Keratinocyte (primary cell): ENCODE measurements around the gene HELZ. TPM values are rescaled to one million over a fixed set of nuclear protein-coding genes. Genes with fewer than 3 reads are reported as not detected.

Source experiments
- DNase-seq: peaks from one replicate; pipeline ENCODE4 v3.0.0-alpha.2; 2011; ENCODE audit warnings: low read depth, missing footprints, low spot score
- FAIRE-seq: peaks from 2 replicates; lab custom pipeline; 2011; peaks lifted over from hg19 to GRCh38; lab: Jason Lieb, UNC
- H2AFZ ChIP-seq: 2 replicates; pipeline ENCODE4 v1.6.0; 2012; ENCODE audit warnings: low read length, control low read depth, inconsistent platforms; ENCODE audit not compliant: control insufficient read depth
- H3K27ac ChIP-seq: 2 replicates; pipeline ENCODE4 v1.5.1; 2011; ENCODE audit warnings: low read length; ENCODE audit not compliant: control insufficient read depth, insufficient read depth
- H3K27me3 ChIP-seq: 3 replicates; pipeline ENCODE4 v1.6.0; 2011; ENCODE audit warnings: low read length; ENCODE audit not compliant: control insufficient read depth, insufficient read depth; ENCODE audit errors: extremely low read depth
- H3K36me3 ChIP-seq, 2 experiments: 2 replicates in 1 of 2; 3 replicates in 1 of 2; pipeline ENCODE4 v1.5.1; 2011; ENCODE audit warnings: low read length in 2 of 2, mild to moderate bottlenecking in 1 of 2; ENCODE audit not compliant: control insufficient read depth in 2 of 2, insufficient read depth in 2 of 2; ENCODE audit errors: extremely low read depth in 1 of 2
- H3K4me1 ChIP-seq: 3 replicates; pipeline ENCODE4 v1.5.1; 2011; ENCODE audit warnings: low read length; ENCODE audit not compliant: control insufficient read depth, insufficient read depth; ENCODE audit errors: extremely low read depth
- H3K4me2 ChIP-seq: 3 replicates; pipeline ENCODE4 v1.6.0; 2011; ENCODE audit warnings: low read depth, low read length; ENCODE audit not compliant: control insufficient read depth, insufficient read depth; ENCODE audit errors: extremely low read depth
- H3K4me3 ChIP-seq, 3 experiments: fragments of 200-600 bp in 1 of 3; sonication (generic) in 1 of 3; 2 replicates in 2 of 3; 3 replicates in 1 of 3; pipeline ENCODE4 v1.5.1; 2011 to 2016; ENCODE audit warnings: low read length in 3 of 3, mild to moderate bottlenecking in 3 of 3, control low read depth in 2 of 3, inconsistent platforms in 1 of 3, low read depth in 1 of 3, mixed read lengths in 1 of 3, mixed run types in 1 of 3, moderate library complexity in 1 of 3; ENCODE audit not compliant: control insufficient read depth in 2 of 3, insufficient read depth in 2 of 3; ENCODE audit errors: extremely low read depth in 1 of 3
- H3K79me2 ChIP-seq: 2 replicates; pipeline ENCODE4 v1.6.0; 2012; ENCODE audit warnings: low read length; ENCODE audit not compliant: control insufficient read depth, insufficient read depth
- H3K9ac ChIP-seq: 3 replicates; pipeline ENCODE4 v1.6.0; 2011; ENCODE audit warnings: low read length; ENCODE audit not compliant: control insufficient read depth, insufficient read depth; ENCODE audit errors: extremely low read depth
- H3K9me1 ChIP-seq: 3 replicates; pipeline ENCODE4 v1.6.0; 2011; ENCODE audit warnings: low read length; ENCODE audit not compliant: control insufficient read depth, insufficient read depth; ENCODE audit errors: extremely low read depth
- H3K9me3 ChIP-seq: 2 replicates; pipeline ENCODE4 v1.5.1; 2012; ENCODE audit warnings: low read depth, low read length; ENCODE audit not compliant: control insufficient read depth
- H4K20me1 ChIP-seq: 3 replicates; pipeline ENCODE4 v1.6.0; 2011; ENCODE audit warnings: low read length; ENCODE audit not compliant: control insufficient read depth, insufficient read depth; ENCODE audit errors: extremely low read depth
- EZH2 ChIP-seq: IDR thresholded peaks from one replicate; pipeline ENCODE4 v1.6.1; 2012; ENCODE audit warnings: inconsistent platforms, mild to moderate bottlenecking, low read length, moderate library complexity
- dilution Hi-C: fragments of 300-500 bp; cut with MboI; formaldehyde crosslinking; loops from one replicate; pipeline ENCODE4 v1.7.0; 2020; ENCODE audit warnings: low sequenced_read_pairs; ENCODE audit not compliant: extremely low pct_ligation_motif_present
- polyA plus RNA-seq, 5 experiments: library from polyadenylated mRNA; depleted of rRNA in 3 of 5; stranded (reverse) in 3 of 5; stranded (forward) in 1 of 5; unstranded in 1 of 5; fragments of >200 nt; gene quantifications; 1 replicate in 1 of 5; 2 replicates in 3 of 5; 3 replicates in 1 of 5; pipeline versions ENCODE4 v1.2.1 to v1.2.3, GENCODE V29; 2011 to 2012; ENCODE audit warnings: missing spikeins in 2 of 5, low read depth in 1 of 5, low replicate concordance in 1 of 5
- TF ChIP-seq, protein P1 (sequence below), 3 experiments: IDR thresholded peaks in 1 of 3; conservative IDR thresholded peaks in 1 of 3; optimal IDR thresholded peaks in 1 of 3; 2 replicates in 2 of 3; 3 replicates in 1 of 3; pipeline versions ENCODE3 to v1.5.1; 2011; ENCODE audit warnings: low read length in 3 of 3, mild to moderate bottlenecking in 3 of 3, moderate library complexity in 2 of 3, control low read depth in 1 of 3, inconsistent platforms in 1 of 3; ENCODE audit not compliant: insufficient read depth in 2 of 3; ENCODE audit errors: extremely low read depth in 1 of 3

Gene HELZ
- polyA plus RNA-seq, 1 donor (not counting 4 experiments of a cell fraction or from before 2014, with no cell fraction given) = 18.2 TPM

DNA sequence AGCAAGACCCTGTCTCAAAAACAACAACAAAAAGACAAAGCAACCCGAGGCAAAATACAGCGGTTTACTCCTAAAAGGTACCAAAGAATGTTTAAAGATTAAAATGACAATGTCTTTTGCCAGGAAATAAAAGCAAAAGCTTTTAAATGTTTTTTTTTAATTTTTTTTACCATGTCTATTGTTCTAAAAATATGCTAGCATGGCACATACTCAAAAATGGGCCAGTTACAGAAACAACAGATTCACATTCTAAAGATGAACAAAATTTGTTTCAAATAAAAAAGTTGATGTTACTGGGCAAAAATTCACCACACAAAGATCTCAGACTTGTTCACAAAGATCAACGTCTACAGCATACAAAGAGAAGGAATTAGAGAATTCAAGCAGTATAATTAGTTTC lies 159.6 kb downstream of the HELZ start:
- peaks cover 0 to 6% of the 10 kb centered on the region in 2 experiments for H3K36me3 ChIP-seq
- TF ChIP-seq, protein P1, sequence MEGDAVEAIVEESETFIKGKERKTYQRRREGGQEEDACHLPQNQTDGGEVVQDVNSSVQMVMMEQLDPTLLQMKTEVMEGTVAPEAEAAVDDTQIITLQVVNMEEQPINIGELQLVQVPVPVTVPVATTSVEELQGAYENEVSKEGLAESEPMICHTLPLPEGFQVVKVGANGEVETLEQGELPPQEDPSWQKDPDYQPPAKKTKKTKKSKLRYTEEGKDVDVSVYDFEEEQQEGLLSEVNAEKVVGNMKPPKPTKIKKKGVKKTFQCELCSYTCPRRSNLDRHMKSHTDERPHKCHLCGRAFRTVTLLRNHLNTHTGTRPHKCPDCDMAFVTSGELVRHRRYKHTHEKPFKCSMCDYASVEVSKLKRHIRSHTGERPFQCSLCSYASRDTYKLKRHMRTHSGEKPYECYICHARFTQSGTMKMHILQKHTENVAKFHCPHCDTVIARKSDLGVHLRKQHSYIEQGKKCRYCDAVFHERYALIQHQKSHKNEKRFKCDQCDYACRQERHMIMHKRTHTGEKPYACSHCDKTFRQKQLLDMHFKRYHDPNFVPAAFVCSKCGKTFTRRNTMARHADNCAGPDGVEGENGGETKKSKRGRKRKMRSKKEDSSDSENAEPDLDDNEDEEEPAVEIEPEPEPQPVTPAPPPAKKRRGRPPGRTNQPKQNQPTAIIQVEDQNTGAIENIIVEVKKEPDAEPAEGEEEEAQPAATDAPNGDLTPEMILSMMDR (optimal IDR thresholded peaks at IDR 0.05 in 1 of 3, IDR thresholded peaks at IDR 0.05 in 1 of 3, conservative IDR thresholded peaks at IDR 0.05 in 1 of 3; ENCODE audit: extremely low read depth in 1 of 3, insufficient read depth in 2 of 3, low read length in 3 of 3) = no peak
- TF ChIP-seq EZH2 = no peak

DNA sequence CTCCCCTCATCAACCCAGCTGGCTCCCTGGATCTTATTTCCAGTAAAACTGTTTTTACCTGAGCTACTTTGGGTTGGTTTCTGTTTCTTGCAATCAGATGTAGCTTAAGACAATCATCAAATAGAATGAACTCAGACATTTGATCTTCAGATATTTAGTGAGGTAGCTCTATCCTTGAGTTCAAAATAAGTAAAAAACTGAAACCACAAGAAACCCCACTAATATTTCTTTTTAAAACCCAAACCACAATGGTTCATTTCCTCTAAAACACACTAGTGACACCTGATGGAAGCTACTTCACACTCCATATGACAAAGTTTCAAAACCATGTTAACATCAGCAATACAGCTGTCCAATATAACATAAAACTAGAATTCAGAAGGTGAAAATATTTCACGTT lies 162.9 kb downstream of the HELZ start:
- Histone ChIP-seq H3K36me3 (peaks cover 0 to 6% of the 10 kb centered on the region in 2 experiments), H3K79me2 (no peaks in the 10 kb centered on the region), H3K9me1 (no peaks in the 10 kb centered on the region), H4K20me1 (no peaks in the 10 kb centered on the region), H2AFZ (no peak overlapping the region), H3K9me3 (no peaks in the 10 kb centered on the region), H3K27ac (no peak overlapping the region), H3K9ac (no peak overlapping the region), H3K4me2 (no peak overlapping the region), H3K4me1 (no peaks in the 10 kb centered on the region), H3K4me3 (no peak overlapping the region), H3K27me3 (no peaks in the 10 kb centered on the region)
- DNase-seq = no peak
- TF ChIP-seq, protein P1 (optimal IDR thresholded peaks at IDR 0.05 in 1 of 3, IDR thresholded peaks at IDR 0.05 in 1 of 3, conservative IDR thresholded peaks at IDR 0.05 in 1 of 3; ENCODE audit: extremely low read depth in 1 of 3, insufficient read depth in 2 of 3, low read length in 3 of 3) = no peak
- no peak for FAIRE-seq
- dilution Hi-C loops = no loop called here

More for the DNA sequence above, 159.6 kb downstream of the HELZ start:
- no peak overlapping the region for H3K4me3 ChIP-seq
- no peak overlapping the region for H3K9ac ChIP-seq
- H3K27ac ChIP-seq = no peak overlapping the region
- H3K4me1 ChIP-seq = no peaks in the 10 kb centered on the region
- H3K4me2 ChIP-seq = no peak overlapping the region
- no peak overlapping the region for H2AFZ ChIP-seq
- FAIRE-seq (no peak), DNase-seq (no peak)
- dilution Hi-C loops = no loop called here
- peaks cover 4% of the 10 kb centered on the region for H3K79me2 ChIP-seq
- H3K9me1 ChIP-seq = no peaks in the 10 kb centered on the region
- H3K9me3 ChIP-seq = no peaks in the 10 kb centered on the region
- no peaks in the 10 kb centered on the region for H3K27me3 ChIP-seq
- H4K20me1 ChIP-seq = peaks cover 3% of the 10 kb centered on the region
